ENCODE results near the gene RGS2.
A peak's percentile ranks its signal among the peaks of the same experiment; 100 is the strongest.

The RGS2 gene

DNA sequence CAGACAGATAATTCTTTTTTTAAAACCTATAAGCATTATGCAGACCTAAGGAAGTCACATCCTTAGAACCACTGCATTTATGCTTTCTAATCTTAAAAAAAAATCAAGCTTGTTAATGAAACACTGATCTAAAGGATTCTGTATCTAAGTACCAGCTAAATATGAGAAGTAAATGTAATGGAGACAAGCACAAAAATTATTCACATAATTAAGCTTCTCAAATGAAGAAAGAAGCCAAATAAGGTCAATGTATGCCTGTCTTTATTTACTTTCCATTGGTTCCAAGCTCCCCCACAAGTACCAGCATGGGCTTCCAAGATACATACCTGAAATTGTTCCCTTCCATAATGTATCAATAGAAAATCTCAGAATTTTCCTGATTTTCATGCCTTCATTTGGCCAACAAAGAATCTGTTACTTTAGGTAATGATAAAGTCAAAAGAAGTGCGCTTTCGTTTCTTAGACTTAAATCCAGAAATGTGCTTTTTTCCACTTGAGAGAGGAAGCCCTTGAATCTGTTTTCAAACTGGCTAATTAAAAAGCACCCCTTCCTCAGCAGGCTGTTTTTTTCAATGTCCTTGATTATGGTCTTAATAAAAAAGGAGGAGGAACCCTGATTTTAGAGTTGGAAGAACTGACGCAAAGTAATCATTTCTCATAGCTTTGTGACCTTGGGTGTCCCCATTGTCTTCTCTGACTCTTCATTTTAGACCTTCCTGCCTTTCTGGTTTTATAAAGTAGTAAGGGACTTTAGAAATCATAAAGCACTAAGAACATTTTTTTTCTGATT lies 3.8 kb downstream of the RGS2 start:
- CTCF ChIA-PET, result interaction anchor here (0.6 to 1.2 kb wide), 4 partner anchors 15 to 246 kb away, joined by 3 to 5 read pairs (median 4); no protein-coding TSS in a partner anchor
- no peak for DNase-seq (ENCODE audit: low spot score)
- TF ChIP-seq, protein P1, sequence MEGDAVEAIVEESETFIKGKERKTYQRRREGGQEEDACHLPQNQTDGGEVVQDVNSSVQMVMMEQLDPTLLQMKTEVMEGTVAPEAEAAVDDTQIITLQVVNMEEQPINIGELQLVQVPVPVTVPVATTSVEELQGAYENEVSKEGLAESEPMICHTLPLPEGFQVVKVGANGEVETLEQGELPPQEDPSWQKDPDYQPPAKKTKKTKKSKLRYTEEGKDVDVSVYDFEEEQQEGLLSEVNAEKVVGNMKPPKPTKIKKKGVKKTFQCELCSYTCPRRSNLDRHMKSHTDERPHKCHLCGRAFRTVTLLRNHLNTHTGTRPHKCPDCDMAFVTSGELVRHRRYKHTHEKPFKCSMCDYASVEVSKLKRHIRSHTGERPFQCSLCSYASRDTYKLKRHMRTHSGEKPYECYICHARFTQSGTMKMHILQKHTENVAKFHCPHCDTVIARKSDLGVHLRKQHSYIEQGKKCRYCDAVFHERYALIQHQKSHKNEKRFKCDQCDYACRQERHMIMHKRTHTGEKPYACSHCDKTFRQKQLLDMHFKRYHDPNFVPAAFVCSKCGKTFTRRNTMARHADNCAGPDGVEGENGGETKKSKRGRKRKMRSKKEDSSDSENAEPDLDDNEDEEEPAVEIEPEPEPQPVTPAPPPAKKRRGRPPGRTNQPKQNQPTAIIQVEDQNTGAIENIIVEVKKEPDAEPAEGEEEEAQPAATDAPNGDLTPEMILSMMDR (conservative IDR thresholded peaks at IDR 0.05; ENCODE audit: low read depth), result no peak
- POLR2A ChIA-PET (ENCODE audit: low non-redundant PET), result no interaction called here
- H3K27ac ChIP-seq, result no peak overlapping the region

DNA sequence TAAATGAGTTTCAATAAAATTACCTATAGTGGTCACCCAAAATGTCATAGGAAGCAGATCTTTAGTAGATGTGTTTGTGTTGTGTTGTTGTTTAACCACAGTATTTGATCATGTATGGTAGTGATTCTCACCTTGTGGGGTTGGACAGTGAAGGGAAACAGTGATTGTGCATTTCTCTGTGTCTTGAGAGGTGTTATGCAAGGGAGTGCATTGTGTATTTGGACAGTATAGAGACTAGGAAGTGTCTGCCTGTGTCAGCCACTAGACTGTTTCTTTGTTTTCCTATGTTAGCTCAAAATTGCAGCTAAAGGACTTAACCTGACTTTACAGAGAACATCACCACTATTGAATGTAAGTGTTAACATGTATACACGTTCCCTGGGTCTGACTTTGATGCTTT lies 6.0 kb downstream of the RGS2 start:
- TF ChIP-seq, protein P1 (conservative IDR thresholded peaks at IDR 0.05; ENCODE audit: low read depth), result no peak
- POLR2A ChIA-PET (ENCODE audit: low non-redundant PET), result no interaction called here
- CTCF ChIA-PET, result no interaction called here
- no peak for DNase-seq (ENCODE audit: low spot score)
- H3K27ac ChIP-seq, result no peak overlapping the region

DNA sequence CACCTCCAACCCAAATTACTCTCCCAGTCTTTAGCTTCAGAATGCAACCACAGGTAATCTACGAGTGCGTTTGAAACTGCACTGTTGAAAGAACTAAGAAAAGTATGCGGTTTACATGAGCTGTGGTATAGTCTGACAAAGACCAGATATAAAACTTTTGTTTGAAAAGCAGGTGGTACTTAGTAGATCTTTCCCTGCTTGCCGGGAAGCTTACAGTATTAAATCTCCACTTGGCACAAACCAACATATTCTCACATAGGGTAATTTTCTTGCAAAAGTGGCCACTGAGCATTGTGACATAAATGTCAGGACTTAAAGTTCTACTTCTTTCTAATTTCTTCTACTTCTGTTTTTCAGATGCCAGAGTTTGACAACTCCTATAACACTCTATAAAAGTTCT lies 8.4 kb downstream of the RGS2 start:
- no peak for DNase-seq (ENCODE audit: low spot score)
- H3K27ac ChIP-seq, result no peak overlapping the region
- ChIA-PET CTCF (interaction anchor here (0.6 kb wide), 1 partner anchor 598 kb away, joined by 3 read pairs; no protein-coding TSS in a partner anchor), POLR2A (ENCODE audit: low non-redundant PET) (no interaction called here)
- TF ChIP-seq, protein P1 (conservative IDR thresholded peaks at IDR 0.05; ENCODE audit: low read depth), result no peak

DNA sequence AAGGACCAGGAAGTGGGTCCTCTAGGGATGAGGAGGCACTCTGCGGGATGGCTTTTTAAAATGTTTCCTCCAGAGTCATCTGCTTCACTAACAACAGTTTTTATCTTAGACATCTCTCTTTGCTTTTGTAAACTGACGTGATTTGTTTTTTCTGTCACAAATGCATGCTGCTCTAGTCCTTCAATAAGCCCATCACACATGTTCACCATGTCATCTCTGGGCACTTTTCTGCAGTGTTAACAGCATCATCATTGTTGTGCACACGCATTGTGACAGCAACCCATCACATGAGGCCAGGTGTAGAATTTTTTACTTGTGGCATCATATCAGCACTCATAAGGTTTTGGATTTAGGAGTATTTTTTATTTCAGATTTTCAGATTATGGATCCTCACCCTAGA lies 12.5 kb downstream of the RGS2 start:
- CTCF ChIA-PET, result no interaction called here
- TF ChIP-seq, protein P1 (conservative IDR thresholded peaks at IDR 0.05; ENCODE audit: low read depth), result no peak
- no peak for DNase-seq (ENCODE audit: low spot score)
- POLR2A ChIA-PET (ENCODE audit: low non-redundant PET), result no interaction called here
- no peak overlapping the region for H3K27ac ChIP-seq

DNA sequence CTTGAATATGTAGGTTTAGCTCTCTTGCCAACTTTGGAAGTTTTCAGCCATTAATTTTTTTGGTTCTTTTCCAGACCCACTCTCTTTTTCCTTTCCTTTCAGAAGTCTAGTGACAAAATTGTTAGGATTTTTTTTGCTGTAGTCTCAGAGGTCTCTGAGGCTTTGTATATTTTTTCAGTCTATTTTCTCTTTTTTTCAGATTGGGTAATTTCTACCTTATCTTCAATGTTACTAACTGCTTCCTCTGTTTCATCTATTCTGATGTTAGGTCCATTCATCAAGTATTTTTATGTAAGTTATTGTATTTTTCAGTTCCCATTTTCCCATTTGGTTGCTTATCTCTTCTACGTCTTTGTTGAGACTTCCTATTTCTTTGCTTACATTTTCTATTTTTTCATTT lies 15.7 kb downstream of the RGS2 start:
- DNase-seq (ENCODE audit: low spot score), result no peak
- POLR2A ChIA-PET (ENCODE audit: low non-redundant PET), result no interaction called here
- TF ChIP-seq, protein P1 (conservative IDR thresholded peaks at IDR 0.05; ENCODE audit: low read depth), result no peak
- H3K27ac ChIP-seq, result no peak overlapping the region
- CTCF ChIA-PET, result interaction anchor here (0.6 kb wide), 1 partner anchor 13 kb away, joined by 7 read pairs; no protein-coding TSS in a partner anchor

DNA sequence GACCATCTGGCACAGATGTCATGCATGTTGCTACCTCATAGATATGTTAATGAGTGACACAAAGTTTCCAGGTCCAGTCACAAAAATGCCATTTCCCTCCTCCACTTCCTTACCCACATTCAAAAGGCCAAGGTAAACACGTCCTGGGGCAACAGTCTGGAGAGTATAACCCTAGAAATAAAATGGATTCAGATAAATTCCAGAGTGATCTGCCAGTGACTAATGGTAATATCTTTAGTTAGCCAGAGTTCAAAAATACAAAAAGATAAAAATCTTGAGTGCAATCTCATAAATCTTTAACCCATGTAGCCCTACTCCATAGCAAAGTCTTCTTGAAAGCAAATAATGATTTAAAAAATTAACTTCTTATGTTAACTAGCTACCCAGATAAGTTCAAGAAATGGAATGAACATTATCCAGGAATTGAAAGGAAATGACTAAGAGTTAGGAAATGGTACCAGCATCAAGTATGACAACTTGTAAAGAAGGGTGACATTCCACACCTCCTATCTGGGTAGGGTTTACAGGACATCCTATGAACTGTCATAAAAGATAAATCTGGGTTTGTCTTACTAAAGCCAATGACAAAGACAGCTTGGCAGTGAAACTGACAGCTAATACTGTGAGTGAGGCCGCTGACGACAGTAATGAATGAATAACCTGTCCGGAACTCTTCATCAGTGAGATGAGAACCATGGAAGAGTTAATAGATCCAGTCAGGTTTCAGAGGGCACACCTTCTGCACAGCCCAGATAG lies 18.1 kb downstream of the RGS2 start:
- no peak overlapping the region for H3K27ac ChIP-seq
- DNase-seq (ENCODE audit: low spot score), result peak; percentile 20
- CTCF ChIA-PET, result interaction anchor here (0.5 to 0.6 kb wide), 2 partner anchors 14 to 21 kb away, joined by 3 to 4 read pairs; no protein-coding TSS in a partner anchor
- TF ChIP-seq, protein P1 (conservative IDR thresholded peaks at IDR 0.05; ENCODE audit: low read depth), result no peak
- POLR2A ChIA-PET (ENCODE audit: low non-redundant PET), result no interaction called here

Data from RWPE1 (cell line).